Frontal cortex (tissue), 4 donors: ENCODE results near the gene PNP. TPM values are rescaled to one million over a fixed set of nuclear protein-coding genes. Genes with fewer than 3 reads are reported as not detected.
"Not testable (repeated sequence)": the region's sequence is repeated elsewhere in the genome, so short reads cannot be mapped to it uniquely, and the experiment has no call there.

ENCODE experiments used
- DNase-seq, 2 donors: peaks; one replicate each; pipeline ENCODE4 v3.0.0; 2012; ENCODE audit warnings: low spot score in 2 of 2
- FAIRE-seq: peaks from 2 replicates; lab custom pipeline; 2012; peaks lifted over from hg19 to GRCh38; lab: Jason Lieb, UNC
- total RNA-seq: library from RNA; depleted of rRNA; stranded (reverse); fragments of >200 nt; gene quantifications from one replicate; pipeline ENCODE4 v1.2.3, GENCODE V29; 2014
- donor health status: control.
- donor health status: control.
- donor health status: control.

PNP gene
- total RNA-seq = 5.3 TPM

DNA sequence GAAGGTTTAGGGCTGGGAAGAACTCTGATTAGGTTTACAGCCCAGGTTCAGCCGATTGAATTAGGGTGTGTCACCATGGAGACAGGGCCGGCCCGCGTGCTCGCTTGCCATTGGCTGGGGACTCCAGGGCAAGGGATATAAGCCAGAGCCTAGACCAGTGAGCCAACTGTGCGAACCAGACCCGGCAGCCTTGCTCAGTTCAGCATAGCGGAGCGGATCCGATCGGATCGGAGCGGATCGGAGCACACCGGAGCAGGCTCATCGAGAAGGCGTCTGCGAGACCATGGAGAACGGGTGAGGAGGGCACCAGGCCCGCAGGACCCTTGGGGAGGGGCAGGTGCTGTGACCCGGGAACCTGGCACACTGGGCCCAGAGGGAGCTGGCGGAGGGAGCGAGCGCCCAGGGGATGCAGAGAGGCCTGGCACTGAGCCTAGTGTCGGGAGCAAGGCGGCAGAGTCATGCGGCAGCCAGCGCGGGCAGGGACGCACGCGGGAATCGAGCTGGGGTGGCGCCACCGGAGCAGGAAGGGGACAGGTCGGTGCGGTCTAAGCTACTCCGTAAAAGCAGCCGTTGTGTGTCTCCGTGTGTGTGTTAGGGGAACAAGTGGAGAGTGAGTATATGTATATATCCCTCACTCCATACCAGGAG, at the start of gene PNP:
TSS of gene PNP (plus strand) at position 165 of the 648 bp plus-strand sequence. CDS start at position 284, 119 bp downstream.
- FAIRE-seq (no peak), DNase-seq (peak; percentile 70 to 91)

DNA sequence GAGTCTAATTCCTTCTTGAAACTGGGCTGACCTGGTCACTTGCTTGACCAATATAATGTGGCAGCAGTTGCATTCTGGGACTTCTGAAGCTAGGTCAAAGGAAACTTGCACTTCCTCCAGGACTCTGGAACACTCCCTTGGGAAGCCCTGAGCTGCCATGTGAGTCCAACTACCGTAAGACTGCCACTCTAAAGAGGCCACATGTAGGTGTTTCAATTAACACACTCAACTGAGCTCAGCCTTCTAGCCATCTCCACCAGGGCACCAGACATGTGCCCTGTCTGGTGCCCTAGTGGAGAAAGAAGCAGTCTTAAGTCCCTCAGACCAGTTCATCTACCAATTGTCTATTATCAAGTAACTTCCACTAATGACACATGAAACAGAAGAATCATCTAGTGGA, 49.8 kb upstream of the PNP start:
- no peak for FAIRE-seq
- no peak for DNase-seq

DNA sequence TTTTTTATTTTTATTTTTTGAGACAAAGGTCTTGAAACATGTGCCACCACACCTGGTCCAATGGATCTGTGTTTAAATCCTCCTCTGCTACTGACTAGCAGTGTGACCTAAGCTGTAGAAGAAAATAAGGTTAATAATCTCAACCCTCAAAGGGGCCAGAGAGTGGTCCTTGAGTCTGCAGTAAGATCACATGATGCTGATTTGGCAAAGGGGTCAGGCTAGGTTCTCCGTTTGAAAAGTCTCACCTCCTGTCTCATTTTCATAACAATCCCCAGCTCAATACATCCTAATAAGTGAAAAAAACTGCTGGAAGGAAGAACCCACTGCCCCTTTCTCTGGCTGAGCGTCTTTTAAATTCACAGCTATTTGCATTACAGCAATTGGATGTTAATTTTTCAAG, 47.9 kb upstream of the PNP start:
- FAIRE-seq (no peak), DNase-seq (no peak)

DNA sequence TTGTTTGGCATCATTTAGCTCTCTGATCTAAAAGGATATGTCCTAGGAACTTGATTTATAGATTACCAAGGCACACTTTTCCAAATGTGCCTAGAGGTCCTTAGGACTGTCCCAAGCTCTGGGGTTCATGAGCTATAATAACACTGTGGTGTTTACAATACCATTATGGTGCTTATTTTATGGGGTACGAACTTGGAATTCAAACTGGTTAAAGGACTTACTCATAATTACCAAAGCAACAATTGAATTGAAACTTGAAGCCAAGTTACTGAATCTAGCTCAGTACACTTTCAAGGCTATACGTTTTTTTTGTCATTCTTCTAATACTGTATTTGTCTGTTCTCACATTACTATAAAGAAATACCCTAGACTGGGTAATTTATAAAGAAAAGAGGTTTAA, 46.3 kb upstream of the PNP start:
- FAIRE-seq = no peak
- DNase-seq = no peak

DNA sequence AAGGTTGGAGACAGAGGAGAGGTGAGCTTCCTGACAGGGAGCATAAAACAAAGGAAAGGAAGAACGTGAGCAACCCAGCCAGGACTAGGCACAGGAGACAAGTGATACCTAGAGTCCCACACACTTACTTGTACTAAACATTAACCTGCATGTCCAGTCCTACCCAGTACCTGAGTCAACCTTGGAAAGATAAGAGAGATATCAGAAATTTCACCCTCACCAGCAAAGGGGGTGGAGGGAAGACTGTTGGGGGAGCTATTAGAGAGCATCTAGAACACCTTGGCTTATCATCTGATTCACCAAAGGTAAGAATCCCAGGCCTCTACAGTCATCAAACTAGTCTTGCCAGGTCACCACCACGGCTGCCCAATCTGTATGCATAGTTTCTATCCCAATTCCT, 44.4 kb upstream of the PNP start:
- no peak for DNase-seq
- no peak for FAIRE-seq

DNA sequence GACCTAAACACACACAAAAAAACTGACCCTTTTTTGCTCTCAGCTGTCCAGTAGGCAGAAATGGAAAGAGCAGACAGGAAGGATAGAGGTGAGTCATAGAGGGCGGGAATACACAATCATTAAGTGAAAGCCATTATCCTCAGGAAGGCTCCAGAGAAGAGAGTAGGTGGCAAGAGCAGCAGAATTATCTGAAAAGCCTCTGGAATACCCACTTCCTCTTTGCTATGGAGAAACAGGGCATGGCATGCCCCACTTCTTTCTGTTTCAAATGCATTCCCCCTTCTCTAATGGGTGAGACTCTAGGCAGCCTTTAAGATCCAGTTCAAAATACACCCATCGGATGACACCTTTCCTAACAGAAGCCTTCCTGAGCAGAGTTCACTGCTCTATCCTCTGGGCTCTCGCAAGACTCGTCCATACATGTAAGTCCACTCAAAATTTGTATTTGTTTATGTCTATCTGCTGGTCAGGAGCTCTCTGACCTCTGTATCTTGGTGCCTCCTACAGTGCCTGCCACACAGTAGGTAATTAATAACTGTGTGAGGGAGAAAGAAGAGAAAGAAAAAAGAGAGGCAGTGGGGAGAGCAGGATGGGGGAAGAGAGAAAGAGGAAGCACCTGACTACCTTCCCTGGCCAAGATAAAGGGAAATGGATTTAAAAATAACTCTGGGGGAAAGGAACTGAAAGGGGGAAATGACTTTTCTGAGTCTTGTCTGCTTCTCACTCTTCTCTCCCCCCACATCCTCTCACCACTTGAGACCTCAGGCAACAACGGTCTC, 41.8 kb upstream of the PNP start:
- FAIRE-seq (no peak), DNase-seq (no peak)

DNA sequence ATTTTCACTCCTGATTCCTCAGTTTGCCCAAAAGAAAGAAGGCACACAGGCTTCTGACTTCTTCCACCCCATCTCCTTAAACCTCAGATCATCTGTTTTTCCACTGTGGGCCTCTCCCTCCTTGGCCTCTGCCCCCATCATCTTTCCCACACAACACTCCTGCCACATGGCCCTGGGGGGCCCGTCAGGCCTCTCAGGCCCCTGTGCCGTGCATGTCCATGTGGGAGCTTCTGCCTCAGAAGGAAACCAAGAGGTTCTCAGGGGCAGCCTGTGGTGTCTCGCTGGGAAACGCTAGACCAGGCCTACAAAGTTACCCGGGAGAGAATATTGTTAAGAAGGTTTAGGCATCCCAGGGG, 41.2 kb upstream of the PNP start:
- DNase-seq = no peak
- no peak for FAIRE-seq

DNA sequence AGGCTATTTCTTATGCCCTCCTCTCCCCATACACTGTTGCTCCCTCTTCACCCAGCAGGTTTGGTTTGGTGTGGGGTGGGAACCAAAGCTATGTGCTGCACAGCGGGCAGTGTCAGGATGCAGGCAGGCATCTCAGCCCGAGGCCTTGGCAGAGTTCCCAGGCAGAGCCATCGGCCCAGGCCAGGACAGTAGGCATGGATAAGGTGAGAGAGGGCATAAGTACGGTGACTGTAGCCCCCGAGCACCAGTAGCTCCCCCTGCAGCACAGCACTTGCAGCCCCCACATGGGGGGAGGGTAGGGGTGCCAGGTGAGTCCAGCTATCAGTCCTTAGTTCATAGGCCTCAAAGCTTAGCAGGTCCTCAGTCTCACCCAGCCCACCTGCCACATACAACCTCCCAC, 40.4 kb upstream of the PNP start:
- no peak for DNase-seq

DNA sequence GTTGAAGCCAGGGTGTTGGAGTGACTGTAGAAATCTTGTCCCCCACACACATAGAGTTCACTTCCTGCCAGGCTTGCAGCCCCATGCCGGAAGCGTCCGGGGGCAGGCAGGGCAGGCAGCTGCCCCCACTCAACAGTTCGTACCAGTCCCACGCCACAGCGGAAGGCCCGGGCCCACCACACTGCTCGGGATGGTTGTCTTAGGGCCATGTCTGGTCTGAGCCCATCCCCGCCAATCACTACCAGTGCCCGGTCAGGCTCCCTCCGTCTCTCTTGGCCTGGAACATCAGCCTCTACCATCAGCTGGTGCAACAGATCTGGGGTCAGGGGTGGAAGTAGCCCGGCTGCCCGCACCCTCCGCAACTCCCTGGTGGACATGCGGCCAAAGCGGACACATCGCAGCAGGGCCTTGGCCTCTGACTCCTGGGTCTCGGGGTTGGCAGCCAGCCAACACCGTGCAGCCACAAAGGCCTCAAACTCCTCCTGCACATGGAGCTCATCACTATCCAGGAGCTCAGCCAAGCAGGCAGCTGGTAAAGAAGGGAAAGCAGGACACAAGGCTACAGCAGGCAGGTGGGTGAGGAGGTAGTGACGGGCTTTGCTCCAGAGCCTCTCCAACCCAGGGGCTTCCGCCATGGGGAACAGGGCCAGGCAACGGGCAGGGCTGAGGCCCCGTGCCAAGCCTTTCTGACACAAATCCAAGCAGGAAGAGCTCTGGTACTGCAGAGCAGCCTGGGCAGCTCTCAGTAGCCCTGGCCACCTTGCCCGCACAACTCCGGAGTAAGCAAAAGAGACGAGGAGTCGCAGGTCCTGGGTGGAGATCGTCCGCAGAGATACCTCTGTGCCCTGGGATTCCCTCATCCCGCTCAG, 39.2 kb upstream of the PNP start:
- no peak for DNase-seq
- FAIRE-seq = no peak

More for the DNA sequence above, 40.4 kb upstream of the PNP start:
- FAIRE-seq = no peak

DNA sequence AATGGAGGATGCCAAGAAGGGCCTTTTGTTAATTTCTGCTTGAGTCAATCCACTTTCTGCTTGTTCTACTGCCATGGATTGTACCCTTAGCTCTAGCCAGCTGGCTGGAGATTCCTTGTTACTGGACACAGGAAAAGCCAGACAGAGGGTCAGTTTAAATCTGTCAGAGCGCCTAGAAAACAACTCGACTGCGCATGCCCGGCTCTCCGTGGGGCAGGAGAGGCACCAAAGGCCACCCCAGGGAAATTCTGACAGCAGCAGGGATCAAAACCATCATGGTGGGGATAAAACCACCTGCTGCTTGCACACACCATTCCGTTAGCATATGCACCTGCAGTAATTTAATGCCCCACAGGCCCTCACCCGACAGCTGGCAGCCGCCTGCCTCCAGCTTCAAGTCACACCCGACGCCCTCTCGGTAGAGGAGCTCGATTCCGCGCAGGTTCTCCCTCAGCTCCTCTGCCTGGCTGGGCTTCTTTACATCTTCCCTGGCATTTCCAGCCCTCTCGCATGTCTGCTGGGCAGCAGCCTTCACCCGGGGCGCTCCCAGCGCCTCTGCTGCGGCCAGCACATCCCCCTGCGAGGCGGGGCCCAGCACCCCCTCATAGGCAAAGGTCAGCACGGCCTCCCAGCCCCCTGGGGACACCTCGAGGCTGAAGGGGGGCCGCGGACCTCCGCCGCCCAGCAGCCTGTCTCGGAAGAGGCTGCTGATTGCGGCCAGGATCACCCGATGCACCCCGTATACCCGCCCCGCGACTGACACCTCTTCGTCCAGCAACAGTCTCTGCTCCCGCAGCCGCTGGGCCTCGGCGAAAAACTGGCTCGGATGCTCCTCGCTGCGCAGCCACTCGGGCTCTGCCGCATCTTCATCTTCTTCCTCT, 34.3 kb upstream of the PNP start:
- FAIRE-seq (no peak), DNase-seq (peak; percentile 71 to 73)

DNA sequence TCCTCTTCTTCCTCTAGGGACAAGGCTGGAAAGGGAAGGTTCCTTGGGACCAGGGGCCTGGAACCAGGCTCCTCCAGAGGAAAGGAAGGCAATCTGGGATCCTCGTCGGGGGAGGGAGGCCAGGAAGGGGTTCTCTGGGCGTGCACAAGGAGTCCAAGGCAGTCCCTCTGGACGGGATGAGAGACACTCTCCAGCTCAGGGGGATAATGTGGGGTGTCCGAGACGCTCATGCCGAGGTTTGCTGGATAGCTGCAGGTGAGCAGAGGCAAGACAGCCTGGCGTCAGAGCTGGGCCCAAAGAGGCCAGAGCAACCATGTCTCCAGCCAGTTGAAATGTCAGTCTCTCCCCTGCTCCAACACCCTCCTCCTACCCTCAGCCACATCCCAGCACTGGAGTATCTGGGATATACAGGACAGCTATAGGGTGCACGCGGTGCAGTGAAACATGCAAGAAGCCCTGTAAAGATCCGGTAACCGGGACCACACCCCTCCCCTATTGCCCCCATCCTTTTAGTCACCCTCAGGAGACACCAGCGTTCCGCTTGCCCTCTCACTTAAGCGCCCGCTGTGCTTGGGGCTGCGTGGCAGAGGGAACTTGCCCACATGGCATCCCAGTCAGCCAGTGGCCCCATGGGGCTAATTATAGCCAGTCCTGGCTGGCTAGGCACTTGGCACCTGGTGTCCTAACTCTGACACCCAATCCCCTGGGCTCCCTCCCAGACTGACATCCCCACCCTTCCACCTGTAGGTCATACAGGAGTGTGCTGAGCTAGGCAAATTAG, 33.4 kb upstream of the PNP start, which contains the start of gene KLHL33:
TSS of gene KLHL33 (minus strand) at position 585 of the 781 bp plus-strand sequence. CDS start at position 230, 355 bp downstream.
- DNase-seq (no peak), FAIRE-seq (no peak)

DNA sequence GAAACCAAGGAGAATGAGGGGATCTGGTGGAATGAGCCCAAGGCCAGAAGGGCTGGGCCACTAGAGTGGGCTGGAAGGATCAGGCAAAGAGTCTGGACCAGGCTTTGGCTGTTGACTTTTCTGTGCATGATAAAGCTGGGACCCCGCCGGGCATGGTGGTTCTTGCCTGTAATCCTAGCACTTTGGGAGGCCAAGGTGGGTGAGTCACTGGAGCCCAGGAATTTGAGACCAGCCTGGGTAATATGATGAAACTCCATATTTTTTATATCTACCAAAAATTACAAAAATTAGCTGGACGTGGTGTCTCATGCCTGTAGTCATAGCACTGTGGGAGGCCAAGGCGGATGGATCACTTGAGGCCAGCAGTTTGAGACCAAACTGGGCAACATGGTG, 32.8 kb upstream of the PNP start:
- FAIRE-seq (no peak), DNase-seq (no peak)

DNA sequence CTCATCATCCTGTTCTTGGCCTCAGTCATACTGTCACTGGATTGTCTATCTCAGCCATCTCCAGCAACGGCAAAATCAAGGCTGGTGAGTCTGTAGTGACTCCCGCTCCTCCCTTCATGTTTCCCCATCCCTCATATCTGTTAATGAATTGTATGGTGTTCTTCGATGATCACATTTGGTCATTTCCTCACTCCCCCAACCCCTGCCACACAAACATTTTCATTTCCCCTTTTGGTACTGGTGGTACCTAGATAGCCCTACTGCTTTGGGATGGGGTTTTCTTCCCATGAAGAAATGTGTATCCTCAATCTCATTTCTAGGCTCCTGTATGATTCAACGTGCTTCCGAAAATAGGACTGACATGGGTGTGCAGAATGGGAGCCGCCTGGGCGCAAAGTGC, 30.5 kb upstream of the PNP start:
- no peak for DNase-seq
- no peak for FAIRE-seq

DNA sequence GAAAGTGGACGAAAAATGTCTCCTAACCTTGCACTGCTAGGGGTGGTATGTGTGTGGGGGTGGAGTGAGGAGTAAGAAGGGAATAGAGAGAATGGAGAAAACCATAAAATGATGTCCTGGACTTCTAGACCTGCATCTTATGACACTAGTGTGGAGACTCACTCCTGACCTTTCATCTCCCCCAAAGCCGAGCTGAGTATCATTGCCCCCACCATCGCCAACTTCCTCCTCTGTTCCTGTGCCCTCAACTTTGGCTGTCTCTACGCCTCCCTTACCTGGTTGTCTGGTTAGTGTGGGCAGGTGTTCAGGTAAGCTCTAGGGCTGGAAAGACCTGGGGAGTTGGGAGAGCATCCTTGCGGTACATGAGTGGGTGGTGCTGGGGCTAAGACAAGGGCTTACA, 28.7 kb upstream of the PNP start:
- no peak for FAIRE-seq
- DNase-seq = no peak

DNA sequence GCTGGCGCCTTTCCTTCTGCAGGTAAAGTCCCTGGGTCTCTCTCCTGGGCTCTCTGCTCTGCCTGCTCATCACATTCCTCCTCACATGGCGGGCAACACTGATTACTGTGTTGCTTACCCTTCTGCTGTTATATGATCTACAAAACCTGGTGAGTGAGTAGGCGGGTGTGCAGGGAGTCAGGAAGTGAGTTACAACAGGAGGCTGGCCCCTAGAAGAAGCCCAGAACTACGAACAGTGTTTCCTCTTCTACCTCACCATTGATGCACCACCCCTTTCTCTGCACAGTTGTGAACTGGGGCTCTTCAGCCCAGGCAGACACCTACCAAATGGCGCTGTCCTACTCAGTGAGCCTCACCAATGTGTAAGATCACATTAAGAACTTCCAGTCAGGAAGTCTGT, 28.3 kb upstream of the PNP start:
- FAIRE-seq (no peak), DNase-seq (no peak)

DNA sequence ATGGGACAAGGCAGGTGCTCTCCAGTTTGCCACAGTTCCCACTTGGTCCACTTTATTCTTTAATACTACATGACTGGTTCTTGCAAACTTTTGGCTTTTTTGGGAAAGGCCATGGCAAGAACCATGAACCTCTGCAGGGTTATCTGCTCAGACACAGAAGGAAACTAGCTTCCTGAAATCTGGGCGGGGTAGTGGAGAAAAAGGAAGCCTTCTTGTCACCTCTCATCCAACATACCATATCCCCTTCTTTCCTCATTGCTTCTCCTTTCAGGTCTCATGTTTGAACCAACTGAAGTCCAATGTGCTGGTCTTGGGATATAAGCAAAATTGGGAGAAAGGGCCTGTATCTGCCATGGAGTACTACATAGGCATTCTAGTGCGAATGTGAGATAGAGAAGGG, 27.7 kb upstream of the PNP start:
- DNase-seq (no peak), FAIRE-seq (no peak)

DNA sequence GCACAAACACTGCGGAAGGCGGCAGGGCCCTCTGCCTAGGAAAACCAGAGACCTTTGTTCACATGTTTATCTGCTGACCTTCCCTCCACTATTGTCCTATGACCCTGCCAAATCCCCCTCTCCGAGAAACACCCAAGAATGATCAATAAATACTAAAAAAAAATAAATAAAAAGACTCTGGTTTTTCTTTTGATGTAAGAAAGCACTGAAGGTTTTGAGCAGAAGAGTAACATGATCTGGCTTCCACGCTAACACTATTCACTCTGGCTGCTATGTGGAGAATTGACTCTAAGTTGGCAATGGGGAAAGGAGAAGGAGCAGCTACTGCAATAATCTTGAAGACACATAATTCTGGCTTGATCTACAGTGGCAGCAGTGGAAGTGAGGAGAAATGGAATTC, 25.6 kb upstream of the PNP start:
- FAIRE-seq, DNase-seq: not testable (repeated sequence)

DNA sequence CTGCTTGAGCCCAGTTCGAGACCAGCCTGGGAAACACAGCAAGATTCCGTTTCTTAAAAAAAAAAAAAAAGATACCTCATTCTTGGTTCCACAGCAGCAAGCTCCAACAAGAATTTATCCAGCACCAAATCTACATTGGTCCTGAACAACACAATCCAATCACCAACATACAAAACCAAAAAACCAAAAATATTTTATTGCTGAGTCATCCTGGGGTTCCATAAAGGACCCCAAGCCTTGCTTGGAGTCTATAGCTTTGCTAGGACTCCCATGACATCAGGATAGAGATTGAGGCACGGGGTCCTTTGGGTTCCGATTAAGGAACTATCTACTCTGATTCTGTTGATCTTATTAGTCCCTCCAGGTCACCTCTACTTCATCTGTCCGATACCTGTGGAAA, 22.3 kb upstream of the PNP start:
- FAIRE-seq (no peak), DNase-seq (no peak)

DNA sequence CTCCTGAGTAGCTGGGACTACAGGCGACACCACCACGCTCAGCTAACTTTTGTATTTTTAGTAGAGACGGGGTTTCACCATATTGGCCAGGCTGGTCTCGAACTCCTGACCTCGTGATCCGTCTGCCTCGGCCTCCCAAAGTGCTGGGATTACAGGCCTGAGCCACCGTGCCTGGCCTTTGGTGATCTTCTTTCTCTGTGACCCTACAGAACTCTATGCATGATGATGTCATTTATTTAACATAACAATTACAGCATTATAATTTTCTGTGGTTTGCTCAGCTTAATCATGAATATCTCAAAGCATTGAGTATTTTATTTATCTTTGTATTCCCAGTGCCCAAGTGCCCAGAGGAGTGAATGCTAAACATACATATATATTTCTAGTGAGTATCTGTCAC, 16.4 kb upstream of the PNP start:
- not testable (repeated sequence) for FAIRE-seq

More for the DNA sequence above, 16.4 kb upstream of the PNP start:
- DNase-seq = not testable (repeated sequence)
